RWPE2 (cell line): ENCODE measurements around the gene IFITM1.
A peak's percentile ranks its signal among the peaks of the same experiment; 100 is the strongest.

Experiments
- ATAC-seq: fragments of 200-7000 bp; cut with Tn5 transposase; 3 replicates; pipeline ENCODE4 v1.9.1; 2021; ENCODE audit warnings: low read depth
- DNase-seq: peaks from one replicate; pipeline ENCODE4 v3.0.0-alpha.2; 2020; ENCODE audit warnings: low spot score
- H3K27ac ChIP-seq: fragments of 450-650 bp; 2 replicates; pipeline ENCODE4 v1.5.1; 2017; ENCODE audit warnings: mild to moderate bottlenecking; ENCODE audit not compliant: poor library complexity, severe bottlenecking
- H3K27me3 ChIP-seq: fragments of 250-450 bp; sonication (Bioruptor Pico); 2 replicates; pipeline ENCODE4 v1.5.1; 2021; ENCODE audit warnings: mild to moderate bottlenecking, moderate library complexity; ENCODE audit not compliant: insufficient read depth, poor library complexity, severe bottlenecking
- H3K36me3 ChIP-seq: fragments of 250-450 bp; sonication (Bioruptor Pico); 2 replicates; pipeline ENCODE4 v1.5.1; 2020; ENCODE audit warnings: low read depth, mild to moderate bottlenecking, moderate library complexity
- H3K4me1 ChIP-seq: fragments of 250-450 bp; sonication (Bioruptor Pico); 2 replicates; pipeline ENCODE4 v1.5.1; 2021; ENCODE audit warnings: mild to moderate bottlenecking, moderate library complexity; ENCODE audit not compliant: insufficient read depth, poor library complexity, severe bottlenecking
- H3K4me3 ChIP-seq: fragments of 250-450 bp; sonication (Bioruptor Pico); 2 replicates; pipeline ENCODE4 v1.5.1; 2021; ENCODE audit warnings: mild to moderate bottlenecking, moderate library complexity; ENCODE audit not compliant: severe bottlenecking
- H3K9me3 ChIP-seq: fragments of 250-450 bp; sonication (Bioruptor Pico); 2 replicates; pipeline ENCODE4 v1.5.1; 2021; ENCODE audit warnings: mild to moderate bottlenecking, moderate library complexity; ENCODE audit not compliant: severe bottlenecking
- CTCF ChIP-seq: fragments of 450-650 bp; IDR thresholded peaks from one replicate; pipeline ENCODE4 v1.5.1; 2017; ENCODE audit warnings: mild to moderate bottlenecking, moderate library complexity; ENCODE audit not compliant: poor library complexity, severe bottlenecking

Gene IFITM1

GRCh38 chr11:293852-294661 is 19.8 kb upstream of the IFITM1 start:
- Histone ChIP-seq H3K4me1 (no peaks in the 10 kb centered on the region), H3K36me3 (no peaks in the 10 kb centered on the region), H3K27ac (no peak overlapping the region), H3K4me3 (no peak overlapping the region), H3K9me3 (no peaks in the 10 kb centered on the region), H3K27me3 (no peaks in the 10 kb centered on the region)
- TF ChIP-seq CTCF = no peak
- ATAC-seq (no peak), DNase-seq (peak; percentile 62)

- Histone ChIP-seq H3K27me3 (peaks cover 3% of the 10 kb centered on the region), H3K36me3 (no peaks in the 10 kb centered on the region)
- no peak for ATAC-seq
Measured at GRCh38 chr11:294780-295179, 19.1 kb upstream of the IFITM1 start.

GRCh38 chr11:295351-296170 is 18.3 kb upstream of the IFITM1 start:
- Histone ChIP-seq H3K27ac (no peak overlapping the region), H3K4me3 (no peak overlapping the region), H3K27me3 (peaks cover 7% of the 10 kb centered on the region), H3K4me1 (no peaks in the 10 kb centered on the region), H3K9me3 (no peaks in the 10 kb centered on the region), H3K36me3 (no peaks in the 10 kb centered on the region)
- TF ChIP-seq CTCF = no peak
- DNase-seq (no peak), ATAC-seq (no peak)

More at GRCh38 chr11:294780-295179, 19.1 kb upstream of the IFITM1 start:
- DNase-seq = no peak
- no peak overlapping the region for H3K4me3 ChIP-seq
- H3K27ac ChIP-seq = no peak overlapping the region
- H3K4me1 ChIP-seq = no peaks in the 10 kb centered on the region
- no peak for TF ChIP-seq CTCF
- H3K9me3 ChIP-seq = no peaks in the 10 kb centered on the region

GRCh38 chr11:296171-297050 is 17.4 kb upstream of the IFITM1 start:
- Histone ChIP-seq H3K27ac (no peak overlapping the region), H3K36me3 (no peaks in the 10 kb centered on the region), H3K27me3 (peaks cover 7% of the 10 kb centered on the region), H3K9me3 (no peaks in the 10 kb centered on the region), H3K4me1 (no peaks in the 10 kb centered on the region), H3K4me3 (no peak overlapping the region)
- TF ChIP-seq CTCF = no peak
- ATAC-seq = no peak
- DNase-seq = peak; percentile 51
